ENCODE measurements around the gene CCDC87.
A peak's percentile ranks its signal among the peaks of the same experiment; 100 is the strongest.

The CCDC87 gene

GRCh38 chr11:66570850-66571180, 22.0 kb downstream of the CCDC87 start:
- no peak for DNase-seq

GRCh38 chr11:66570079-66570849, 22.6 kb downstream of the CCDC87 start:
- no peak for DNase-seq

- DNase-seq, result no peak
Observed at GRCh38 chr11:66569076-66569475, 23.8 kb downstream of the CCDC87 start.

- peak; percentile 86 for DNase-seq
Observed at GRCh38 chr11:66568124-66568916, 24.5 kb downstream of the CCDC87 start, which contains the start of gene CTSF. TSS of gene CTSF (minus strand) at chr11:66568606. CDS start at chr11:66568486, 120 bp downstream.

GRCh38 chr11:66567787-66568123, 25.1 kb downstream of the CCDC87 start:
- no peak for DNase-seq

- no peak for DNase-seq
Observed at GRCh38 chr11:66566221-66566620, 26.6 kb downstream of the CCDC87 start.

GRCh38 chr11:66564984-66565383, 27.9 kb downstream of the CCDC87 start:
- DNase-seq, result no peak

GRCh38 chr11:66564538-66564937, 28.3 kb downstream of the CCDC87 start:
- DNase-seq, result no peak

GRCh38 chr11:66563832-66564231, 29.0 kb downstream of the CCDC87 start:
- DNase-seq, result no peak

GRCh38 chr11:66562907-66563583, 29.8 kb downstream of the CCDC87 start:
- no peak for DNase-seq

- DNase-seq, result no peak
Observed at GRCh38 chr11:66562275-66562674, 30.6 kb downstream of the CCDC87 start.

- no peak for DNase-seq
Observed at GRCh38 chr11:66561975-66562248, 31.0 kb downstream of the CCDC87 start.

GRCh38 chr11:66561178-66561974, 31.5 kb downstream of the CCDC87 start:
- no peak for DNase-seq

- DNase-seq, result no peak
Observed at GRCh38 chr11:66559866-66560676, 32.8 kb downstream of the CCDC87 start.

- no peak for DNase-seq
Observed at GRCh38 chr11:66559142-66559865, 33.6 kb downstream of the CCDC87 start.

- DNase-seq, result peak; percentile 28
Observed at GRCh38 chr11:66557733-66558326, 35.0 kb downstream of the CCDC87 start.

- DNase-seq, result no peak
Observed at GRCh38 chr11:66556086-66556485, 36.8 kb downstream of the CCDC87 start.

GRCh38 chr11:66555416-66555815, 37.4 kb downstream of the CCDC87 start:
- DNase-seq, result no peak

GRCh38 chr11:66554602-66555001, 38.3 kb downstream of the CCDC87 start:
- DNase-seq, result no peak

GRCh38 chr11:66550887-66551286, 42.0 kb downstream of the CCDC87 start:
- no peak for DNase-seq

GRCh38 chr11:66549696-66550095, 43.2 kb downstream of the CCDC87 start:
- no peak for DNase-seq
